HUES48 (cell line): ENCODE data around the gene BCO1.

Experiments
- H3K27ac ChIP-seq: one replicate; pipeline ENCODE4 v1.7.0; 2013; ENCODE audit warnings: low read depth, low read length, inconsistent platforms
- H3K27me3 ChIP-seq: 2 replicates; pipeline ENCODE4 v1.6.1; 2013; ENCODE audit warnings: mild to moderate bottlenecking, low read length; ENCODE audit not compliant: control insufficient read depth, insufficient read depth
- H3K36me3 ChIP-seq: 2 replicates; pipeline ENCODE4 v1.6.1; 2013; ENCODE audit warnings: low read length; ENCODE audit not compliant: control insufficient read depth, insufficient read depth
- H3K4me1 ChIP-seq: 2 replicates; pipeline ENCODE4 v1.6.1; 2013; ENCODE audit warnings: mild to moderate bottlenecking, low read length; ENCODE audit not compliant: control insufficient read depth, insufficient read depth
- H3K4me3 ChIP-seq: 2 replicates; pipeline ENCODE4 v1.5.1; 2013; ENCODE audit warnings: mild to moderate bottlenecking, low read depth, low read length
- H3K9ac ChIP-seq: 2 replicates; pipeline ENCODE4 v1.6.1; 2013; ENCODE audit warnings: mild to moderate bottlenecking, low read depth, low read length, moderate library complexity
- H3K9me3 ChIP-seq: 2 replicates; pipeline ENCODE4 v1.6.1; 2013; ENCODE audit warnings: low read length; ENCODE audit not compliant: control insufficient read depth, insufficient read depth

Gene BCO1

DNA sequence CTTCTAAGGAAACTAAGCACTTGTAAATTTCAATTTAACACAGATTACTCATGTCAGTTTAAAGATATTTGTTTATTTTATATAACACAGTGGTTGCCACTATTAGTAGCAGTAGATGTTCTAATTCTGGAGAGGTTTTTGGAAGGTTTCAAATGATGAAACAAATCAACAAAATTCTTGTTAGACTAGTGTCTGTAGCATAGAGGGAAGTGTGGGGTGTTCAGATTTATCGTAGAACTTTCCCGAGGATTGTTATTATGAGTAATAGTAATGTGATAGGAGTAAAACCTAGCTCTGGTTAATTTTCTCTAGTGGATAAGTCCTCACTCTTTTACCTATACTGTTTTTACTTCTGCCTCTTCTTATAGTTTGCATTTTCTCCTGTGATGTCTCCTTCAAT lies 82.5 kb downstream of the BCO1 start:
- H3K4me1 ChIP-seq = peaks cover 9% of the 10 kb centered on the region; the same call in 1 of the 2 replicates
- H3K9me3 ChIP-seq = no peaks in the 10 kb centered on the region
- peaks cover 1% of the 10 kb centered on the region; the same call in 1 of the 2 replicates for H3K27me3 ChIP-seq
- no peak overlapping the region for H3K4me3 ChIP-seq
- H3K27ac ChIP-seq = no peak overlapping the region
- H3K36me3 ChIP-seq = no peaks in the 10 kb centered on the region; the same call in 1 of the 2 replicates
- no peak overlapping the region for H3K9ac ChIP-seq

DNA sequence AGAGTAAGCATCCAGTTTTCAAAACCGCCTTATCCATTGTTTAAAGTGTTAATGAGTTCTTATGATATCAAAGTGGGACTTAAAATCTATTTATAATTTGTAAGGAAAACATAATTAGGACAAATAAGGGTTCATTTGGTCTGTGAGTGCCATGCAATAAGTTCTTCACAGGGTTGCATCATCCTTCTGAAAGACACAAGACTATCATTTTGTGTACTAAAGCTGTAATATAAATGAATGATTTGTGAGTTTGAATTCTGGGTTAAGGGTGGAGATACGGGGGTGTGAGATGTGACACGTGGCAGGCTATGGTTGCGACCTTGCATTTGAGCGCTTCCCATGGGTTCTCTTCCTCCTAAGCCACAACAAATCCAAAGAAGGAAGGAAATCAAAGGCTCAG lies 83.0 kb downstream of the BCO1 start:
- H3K4me3 ChIP-seq = no peak overlapping the region
- H3K9me3 ChIP-seq = no peaks in the 10 kb centered on the region
- peaks cover 8% of the 10 kb centered on the region; the same call in 1 of the 2 replicates for H3K4me1 ChIP-seq
- H3K9ac ChIP-seq = no peak overlapping the region
- no peaks in the 10 kb centered on the region; the same call in 1 of the 2 replicates for H3K36me3 ChIP-seq
- no peak overlapping the region for H3K27ac ChIP-seq
- H3K27me3 ChIP-seq = no peaks in the 10 kb centered on the region

DNA sequence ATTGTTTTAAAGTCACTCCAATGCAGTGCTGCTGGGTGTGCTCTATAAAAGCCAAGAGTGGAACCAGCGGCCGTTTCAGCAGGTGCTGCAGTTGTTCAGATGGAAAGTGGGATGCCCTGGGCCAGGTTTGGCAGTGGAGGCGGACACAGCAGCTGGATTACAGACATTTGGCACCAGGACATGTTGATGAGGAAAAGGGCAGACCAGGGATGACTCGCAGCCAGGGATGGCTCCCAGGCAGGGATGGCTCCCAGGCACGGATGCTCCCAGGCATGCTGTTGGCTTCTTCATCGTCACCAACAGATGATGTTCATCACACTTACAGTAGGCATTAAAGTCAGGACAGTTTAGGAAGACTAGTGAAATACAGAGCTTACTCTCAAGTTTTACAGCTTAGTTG lies 86.3 kb downstream of the BCO1 start:
- H3K9ac ChIP-seq = no peak overlapping the region
- no peaks in the 10 kb centered on the region for H3K27me3 ChIP-seq
- H3K36me3 ChIP-seq = no peaks in the 10 kb centered on the region; the same call in 1 of the 2 replicates
- H3K9me3 ChIP-seq = no peaks in the 10 kb centered on the region
- H3K4me1 ChIP-seq = no peaks in the 10 kb centered on the region
- no peak overlapping the region for H3K27ac ChIP-seq
- H3K4me3 ChIP-seq = no peak overlapping the region

DNA sequence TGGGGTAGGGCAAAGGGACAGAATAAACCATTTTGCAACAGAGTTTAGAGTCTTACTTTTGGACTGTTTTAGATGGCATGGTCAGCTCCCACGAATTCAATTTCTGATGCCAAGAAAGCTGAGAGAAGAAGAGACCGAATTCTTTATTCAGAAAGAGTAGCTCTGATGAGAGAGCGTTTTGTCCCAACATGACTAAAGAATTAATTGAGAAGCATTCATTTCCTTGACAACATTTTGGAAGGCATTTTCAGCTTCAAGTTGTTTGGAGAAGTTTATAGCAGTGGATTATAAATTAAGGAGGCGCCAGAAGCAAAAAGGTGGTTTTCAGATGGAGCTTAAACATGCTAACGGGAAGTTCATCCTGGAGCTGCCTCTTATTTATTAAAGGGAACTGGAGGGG lies 88.5 kb downstream of the BCO1 start:
- no peaks in the 10 kb centered on the region; the same call in 1 of the 2 replicates for H3K36me3 ChIP-seq
- H3K27me3 ChIP-seq = no peaks in the 10 kb centered on the region
- H3K4me1 ChIP-seq = no peaks in the 10 kb centered on the region
- no peaks in the 10 kb centered on the region for H3K9me3 ChIP-seq
- H3K27ac ChIP-seq = no peak overlapping the region
- H3K4me3 ChIP-seq = no peak overlapping the region
- no peak overlapping the region for H3K9ac ChIP-seq

DNA sequence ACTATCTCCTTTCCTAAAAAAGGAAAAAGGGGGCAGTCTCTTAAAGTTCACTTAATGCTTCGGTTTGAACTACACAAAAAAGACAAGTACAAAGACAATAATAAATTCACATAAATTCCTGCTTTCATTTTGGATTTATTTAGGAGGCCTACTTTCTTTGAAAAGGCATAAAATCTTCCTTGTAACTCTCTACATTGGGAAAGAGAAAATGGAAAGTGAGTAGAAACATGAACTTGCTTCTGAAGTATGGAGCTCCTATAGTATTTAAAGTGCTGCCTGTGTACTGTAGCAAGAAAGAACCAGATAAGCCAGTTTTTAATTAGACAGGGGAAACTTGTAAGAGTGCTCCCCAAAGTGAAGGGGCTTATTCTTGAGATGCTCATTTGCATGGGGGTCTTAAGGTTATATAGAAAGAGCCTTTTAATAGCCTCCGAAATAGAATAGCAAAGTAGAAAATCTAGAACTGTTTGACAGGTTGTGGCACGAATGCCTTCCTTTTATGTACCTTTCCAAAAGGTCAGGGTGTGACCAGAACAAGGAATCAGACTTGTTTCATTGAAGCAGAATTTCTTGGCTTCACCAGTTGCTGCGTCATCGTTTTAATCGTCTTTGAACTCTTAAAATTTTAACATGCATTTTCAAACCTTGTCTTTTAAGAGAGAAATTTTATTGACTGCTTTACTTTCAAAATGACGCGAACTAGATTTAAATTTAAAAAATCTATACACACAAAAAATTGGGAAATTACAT lies 89.1 kb downstream of the BCO1 start:
- H3K9me3 ChIP-seq = no peaks in the 10 kb centered on the region
- no peaks in the 10 kb centered on the region for H3K4me1 ChIP-seq
- H3K27me3 ChIP-seq = no peaks in the 10 kb centered on the region
- no peaks in the 10 kb centered on the region; the same call in 1 of the 2 replicates for H3K36me3 ChIP-seq
- H3K27ac ChIP-seq = no peak overlapping the region
- no peak overlapping the region for H3K4me3 ChIP-seq
- H3K9ac ChIP-seq = no peak overlapping the region

DNA sequence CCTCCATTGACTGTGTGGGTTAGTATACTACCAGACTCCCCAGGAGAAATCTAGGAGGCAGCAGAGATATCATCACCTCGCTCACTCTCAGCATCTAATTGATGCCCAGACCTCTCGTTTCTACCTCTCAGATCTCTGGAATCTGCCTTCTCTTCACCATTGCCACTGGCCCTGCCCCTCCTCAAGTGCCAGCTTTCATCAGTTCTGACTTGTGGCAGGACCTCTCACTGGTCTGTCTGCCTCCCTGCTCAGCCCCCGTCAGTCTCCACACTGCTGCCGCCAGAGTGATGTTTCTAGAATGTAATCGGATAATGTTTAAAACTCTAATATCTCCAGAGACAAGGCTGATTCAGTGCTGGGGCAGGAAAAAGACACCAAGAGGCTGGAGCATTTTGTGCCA lies 91.5 kb downstream of the BCO1 start:
- H3K27me3 ChIP-seq = no peaks in the 10 kb centered on the region
- H3K36me3 ChIP-seq = no peaks in the 10 kb centered on the region
- no peak overlapping the region for H3K27ac ChIP-seq
- no peak overlapping the region for H3K4me3 ChIP-seq
- no peaks in the 10 kb centered on the region for H3K4me1 ChIP-seq
- no peaks in the 10 kb centered on the region for H3K9me3 ChIP-seq
- no peak overlapping the region for H3K9ac ChIP-seq

DNA sequence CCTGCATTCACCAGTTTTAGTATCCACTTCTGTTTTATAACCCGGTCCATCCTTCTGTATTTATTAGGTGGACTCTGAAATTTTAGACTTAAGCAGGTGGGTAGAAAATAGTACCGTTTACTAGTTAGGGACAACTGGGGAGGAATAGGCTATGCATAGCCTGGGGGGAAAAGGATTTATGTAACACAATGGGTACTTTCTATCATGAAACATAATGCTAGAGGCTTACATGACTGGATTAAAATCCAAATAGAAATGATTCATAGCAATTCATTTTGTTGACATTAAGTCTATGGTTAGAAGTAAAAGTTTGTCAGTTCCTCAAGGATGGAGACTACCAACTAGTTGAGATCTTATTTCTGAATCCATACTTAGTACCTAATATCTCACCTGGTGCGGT lies 94.9 kb downstream of the BCO1 start:
- no peaks in the 10 kb centered on the region for H3K4me1 ChIP-seq
- H3K36me3 ChIP-seq = 0 out of 2 replicates have a peak, but pooled peaks cover 6% of the 10 kb centered on the region
- no peak overlapping the region for H3K9ac ChIP-seq
- H3K4me3 ChIP-seq = no peak overlapping the region
- H3K9me3 ChIP-seq = no peaks in the 10 kb centered on the region
- H3K27me3 ChIP-seq = no peaks in the 10 kb centered on the region
- H3K27ac ChIP-seq = no peak overlapping the region

DNA sequence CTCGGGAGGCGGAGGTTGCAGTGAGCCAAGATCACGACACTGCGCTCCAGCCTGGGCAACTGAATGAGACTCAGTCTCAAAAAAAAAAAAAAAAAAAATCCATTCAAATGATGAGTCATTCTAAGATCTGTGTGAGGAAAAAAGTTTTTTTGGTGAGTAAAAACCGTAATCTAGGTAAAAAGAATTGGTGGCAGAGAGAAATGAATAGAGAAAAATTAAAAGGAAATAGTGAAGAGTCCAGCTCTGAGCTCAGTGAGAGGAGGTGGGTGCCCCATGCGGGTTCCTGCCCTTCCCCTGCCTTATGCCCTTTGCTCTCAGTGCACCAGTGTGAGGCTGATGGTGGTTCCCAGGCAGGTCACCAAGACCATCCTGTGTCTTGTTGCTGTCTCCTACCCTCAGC lies 97.2 kb downstream of the BCO1 start:
- no peaks in the 10 kb centered on the region for H3K4me1 ChIP-seq
- no peaks in the 10 kb centered on the region for H3K9me3 ChIP-seq
- H3K27me3 ChIP-seq = no peaks in the 10 kb centered on the region
- H3K4me3 ChIP-seq = no peak overlapping the region
- H3K36me3 ChIP-seq = 0 out of 2 replicates have a peak, but pooled peaks cover 6% of the 10 kb centered on the region
- H3K27ac ChIP-seq = no peak overlapping the region
- no peak overlapping the region for H3K9ac ChIP-seq

DNA sequence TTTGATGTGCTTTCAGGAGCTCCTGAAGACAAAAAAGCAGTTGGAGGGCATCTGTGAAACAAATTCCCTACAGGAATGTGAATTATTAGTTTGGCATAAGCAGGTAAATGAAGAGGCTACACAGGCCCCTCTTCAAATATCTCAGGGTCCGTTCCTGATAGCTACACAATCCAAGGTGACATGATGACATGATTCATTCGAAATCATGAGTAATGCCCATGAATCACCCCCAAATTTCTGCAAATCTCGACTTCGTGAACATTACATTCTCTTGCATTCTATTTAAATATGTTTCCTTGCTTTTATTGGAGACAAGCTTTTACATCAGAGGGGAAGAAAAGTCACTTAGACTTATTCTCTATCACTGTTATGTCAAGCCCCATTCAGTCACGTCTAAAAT lies 98.6 kb downstream of the BCO1 start:
- no peak overlapping the region for H3K4me3 ChIP-seq
- H3K27me3 ChIP-seq = no peaks in the 10 kb centered on the region

More for the DNA sequence above, 98.6 kb downstream of the BCO1 start:
- Histone ChIP-seq H3K9me3 (no peaks in the 10 kb centered on the region), H3K4me1 (no peaks in the 10 kb centered on the region), H3K36me3 (0 out of 2 replicates have a peak, but pooled peaks cover 6% of the 10 kb centered on the region), H3K27ac (no peak overlapping the region), H3K9ac (no peak overlapping the region)
